Measurements from ENCODE around the gene PTPN4. TPM values are rescaled to one million over a fixed set of nuclear protein-coding genes. Genes with fewer than 3 reads are reported as not detected.
"Not testable (repeated sequence)": the region's sequence is repeated elsewhere in the genome, so short reads cannot be mapped to it uniquely, and the experiment has no call there.

Gene PTPN4
- total RNA-seq, 4 donors from 2014 or later, result 15.0 to 45.2 (median 21.1) TPM

DNA sequence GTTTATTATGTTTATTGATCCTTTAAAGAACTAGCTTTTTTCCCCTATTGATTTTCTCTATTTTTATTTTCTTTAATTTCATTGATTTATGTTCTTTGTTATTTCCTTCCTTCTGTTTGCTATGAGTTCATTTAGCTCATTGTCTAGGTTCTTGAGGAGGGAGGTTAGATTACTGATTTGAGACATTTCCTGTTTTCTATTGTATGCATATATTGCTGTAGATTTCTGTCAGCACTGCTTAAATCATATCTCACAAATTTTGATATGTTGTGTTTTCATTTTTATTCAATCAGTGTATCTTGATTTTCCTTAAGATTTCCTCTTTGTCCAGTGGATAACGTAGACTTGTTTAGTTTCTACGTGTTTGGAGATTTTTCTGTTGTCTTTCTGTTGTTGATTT is 43.4 kb downstream of the PTPN4 start:
- TF ChIP-seq, protein P1, sequence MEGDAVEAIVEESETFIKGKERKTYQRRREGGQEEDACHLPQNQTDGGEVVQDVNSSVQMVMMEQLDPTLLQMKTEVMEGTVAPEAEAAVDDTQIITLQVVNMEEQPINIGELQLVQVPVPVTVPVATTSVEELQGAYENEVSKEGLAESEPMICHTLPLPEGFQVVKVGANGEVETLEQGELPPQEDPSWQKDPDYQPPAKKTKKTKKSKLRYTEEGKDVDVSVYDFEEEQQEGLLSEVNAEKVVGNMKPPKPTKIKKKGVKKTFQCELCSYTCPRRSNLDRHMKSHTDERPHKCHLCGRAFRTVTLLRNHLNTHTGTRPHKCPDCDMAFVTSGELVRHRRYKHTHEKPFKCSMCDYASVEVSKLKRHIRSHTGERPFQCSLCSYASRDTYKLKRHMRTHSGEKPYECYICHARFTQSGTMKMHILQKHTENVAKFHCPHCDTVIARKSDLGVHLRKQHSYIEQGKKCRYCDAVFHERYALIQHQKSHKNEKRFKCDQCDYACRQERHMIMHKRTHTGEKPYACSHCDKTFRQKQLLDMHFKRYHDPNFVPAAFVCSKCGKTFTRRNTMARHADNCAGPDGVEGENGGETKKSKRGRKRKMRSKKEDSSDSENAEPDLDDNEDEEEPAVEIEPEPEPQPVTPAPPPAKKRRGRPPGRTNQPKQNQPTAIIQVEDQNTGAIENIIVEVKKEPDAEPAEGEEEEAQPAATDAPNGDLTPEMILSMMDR (IDR thresholded peaks at IDR 0.05), result no peak
- TF ChIP-seq POLR2A (IDR thresholded peaks at IDR 0.05) (no peak), EP300 (IDR thresholded peaks at IDR 0.05) (no peak)
- 95 to 96% methylated on average over 2 of the region's 2 CpGs for WGBS, 2 donors

DNA sequence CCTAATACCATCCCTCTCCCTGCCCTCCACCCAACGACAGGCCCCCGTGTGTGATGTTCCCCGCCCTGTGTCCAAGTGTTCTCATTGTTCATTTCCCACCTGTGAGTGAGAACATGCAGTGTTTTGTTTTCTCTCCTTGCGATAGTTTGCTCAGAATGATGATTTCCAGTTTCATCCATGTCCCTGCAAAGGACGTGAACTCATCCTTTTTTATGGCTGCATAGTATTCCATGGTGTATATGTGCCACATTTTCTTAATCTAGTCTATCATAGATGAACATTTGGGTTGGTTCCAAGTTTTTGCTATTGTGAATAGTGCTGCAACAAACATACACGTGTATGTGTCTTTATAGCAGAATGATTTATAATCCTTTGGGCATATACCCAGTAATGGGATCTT is 44.7 kb downstream of the PTPN4 start:
- not testable (repeated sequence) for DNase-seq (ENCODE audit: low spot score in 2 of 2); H3K36me3 ChIP-seq; H3K27ac ChIP-seq; H3K4me3 ChIP-seq; H3K9me3 ChIP-seq; H3K4me1 ChIP-seq; H3K27me3 ChIP-seq
- 96 to 97% methylated on average over 6 of the region's 6 CpGs for WGBS, 2 donors

More for the DNA sequence above, 43.4 kb downstream of the PTPN4 start:
- no peaks in the 10 kb centered on the region for H3K4me1 ChIP-seq
- no peaks in the 10 kb centered on the region for H3K27me3 ChIP-seq
- no peak overlapping the region for H3K4me3 ChIP-seq
- DNase-seq (ENCODE audit: low spot score in 2 of 2), result no peak
- H3K36me3 ChIP-seq, result no peaks in the 10 kb centered on the region
- H3K27ac ChIP-seq, result no peak overlapping the region
- H3K9me3 ChIP-seq, result no peaks in the 10 kb centered on the region

DNA sequence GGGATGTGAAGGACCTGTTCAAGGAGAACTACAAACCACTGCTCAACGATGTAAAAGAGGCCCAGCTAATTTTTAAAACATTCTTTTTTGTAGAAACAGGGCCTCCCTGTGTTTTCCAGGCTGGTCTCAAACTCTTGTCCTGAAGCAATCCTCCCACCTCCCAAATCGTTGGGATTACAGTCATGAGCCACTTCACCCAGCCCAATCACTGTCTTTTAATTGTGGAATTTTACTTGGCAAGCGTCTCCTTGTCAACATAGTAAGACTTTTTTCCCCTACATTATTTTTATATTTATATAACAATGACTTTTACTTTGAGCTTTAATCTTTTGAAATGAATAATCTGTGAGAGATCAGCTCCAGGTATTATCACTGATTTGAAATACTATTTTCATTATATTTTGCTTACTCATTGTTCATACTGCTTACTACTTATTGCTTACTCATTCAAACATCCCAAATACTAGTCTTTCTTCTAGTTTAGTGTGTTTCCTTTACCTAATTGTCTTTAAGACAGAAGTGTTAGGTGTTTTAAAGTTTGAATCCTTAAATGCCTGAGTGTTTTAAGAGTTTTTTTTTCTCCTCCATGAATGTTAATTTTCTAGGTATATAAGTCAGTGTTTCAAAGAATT is 48.9 kb downstream of the PTPN4 start:
- no peaks in the 10 kb centered on the region for H3K9me3 ChIP-seq
- H3K36me3 ChIP-seq, result peaks cover 0 to 6% (median 0%) of the 10 kb centered on the region in 3 donors
- H3K4me3 ChIP-seq, result no peak overlapping the region
- no peak for DNase-seq (ENCODE audit: low spot score in 2 of 2)
- 49 to 51% methylated on average over 3 of the region's 3 CpGs for WGBS, 2 donors
- no peaks in the 10 kb centered on the region for H3K27me3 ChIP-seq
- TF ChIP-seq EP300 (IDR thresholded peaks at IDR 0.05), result no peak
- TF ChIP-seq POLR2A (IDR thresholded peaks at IDR 0.05), result no peak
- TF ChIP-seq, protein P1 (IDR thresholded peaks at IDR 0.05), result no peak
- H3K27ac ChIP-seq, result no peak overlapping the region
- H3K4me1 ChIP-seq, result peaks cover 0 to 15% (median 0%) of the 10 kb centered on the region in 4 donors

DNA sequence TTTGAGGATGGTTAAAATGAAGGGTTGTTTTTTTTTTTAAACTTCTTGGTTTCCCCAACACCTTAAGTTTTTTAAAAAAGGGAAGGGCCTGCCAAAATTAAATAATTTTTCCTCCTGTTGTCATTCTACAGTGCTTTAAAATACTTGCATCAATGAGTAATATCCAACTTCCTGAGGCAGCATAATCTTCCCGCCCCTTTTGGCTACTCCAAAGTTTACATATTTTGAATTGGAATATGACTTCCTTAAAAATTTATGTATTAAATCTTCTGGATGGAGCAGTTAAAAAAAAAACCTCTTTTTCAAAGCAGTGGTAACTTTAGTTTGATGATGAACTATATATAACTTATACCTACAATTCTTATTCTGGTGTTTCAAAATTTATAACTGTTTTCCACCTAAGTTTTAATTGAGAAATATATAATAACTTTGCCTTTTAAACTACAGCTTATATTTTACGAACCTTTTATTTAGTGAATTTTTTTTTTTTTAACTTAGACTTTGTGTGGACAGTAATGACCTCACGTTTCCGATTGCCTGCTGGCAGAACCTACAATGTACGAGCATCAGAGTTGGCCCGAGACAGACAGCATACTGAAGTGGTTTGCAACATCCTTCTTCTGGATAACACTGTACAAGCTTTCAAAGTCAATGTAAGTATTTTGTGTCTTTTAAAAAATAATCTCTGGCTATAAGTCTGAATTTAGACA is 49.8 kb downstream of the PTPN4 start:
- Histone ChIP-seq H3K4me3 (no peak overlapping the region), H3K36me3 (peaks cover 0 to 6% (median 0%) of the 10 kb centered on the region in 3 donors), H3K27ac (no peak overlapping the region), H3K9me3 (no peaks in the 10 kb centered on the region), H3K4me1 (peaks cover 0 to 15% (median 0%) of the 10 kb centered on the region in 4 donors), H3K27me3 (no peaks in the 10 kb centered on the region)
- no peak for DNase-seq (ENCODE audit: low spot score in 2 of 2)
- WGBS, 2 donors, result 39 to 50% methylated on average over 6 of the region's 6 CpGs
- TF ChIP-seq POLR2A (IDR thresholded peaks at IDR 0.05) (no peak), EP300 (IDR thresholded peaks at IDR 0.05) (no peak)
- TF ChIP-seq, protein P1 (IDR thresholded peaks at IDR 0.05), result no peak

DNA sequence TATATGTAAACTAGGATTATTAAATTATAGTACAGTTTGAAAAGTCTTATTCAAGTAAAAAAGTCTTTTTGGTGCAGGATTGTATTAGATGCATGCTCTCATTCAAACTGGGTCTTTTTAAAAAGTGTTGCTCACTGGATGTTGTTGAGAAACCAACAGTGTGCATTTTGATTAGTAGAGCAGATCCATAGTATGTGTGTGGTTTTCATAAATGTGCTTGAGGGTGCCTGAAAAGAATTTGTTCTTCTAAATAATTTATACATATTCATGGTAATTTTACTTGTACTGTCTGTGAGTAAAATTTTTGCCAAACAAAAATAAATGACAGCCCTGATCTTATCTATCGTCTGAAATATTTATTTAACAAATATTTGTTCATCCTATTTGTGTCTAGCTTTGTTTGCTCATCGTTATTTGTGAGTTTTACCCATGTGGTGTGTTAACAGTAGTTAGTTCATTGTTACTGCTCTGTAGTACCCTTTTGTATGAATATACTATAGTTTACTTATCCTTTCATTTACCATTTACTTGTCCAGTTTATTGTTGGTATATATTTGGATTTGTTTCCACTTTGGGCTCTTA is 50.4 kb downstream of the PTPN4 start:
- H3K27ac ChIP-seq, result no peak overlapping the region
- H3K36me3 ChIP-seq, result peaks cover 0 to 6% (median 0%) of the 10 kb centered on the region in 3 donors
- TF ChIP-seq POLR2A (IDR thresholded peaks at IDR 0.05) (no peak), EP300 (IDR thresholded peaks at IDR 0.05) (no peak)
- 44 to 56% methylated on average over 2 of the region's 2 CpGs for WGBS, 2 donors
- no peaks in the 10 kb centered on the region for H3K9me3 ChIP-seq
- no peaks in the 10 kb centered on the region for H3K27me3 ChIP-seq
- peaks cover 0 to 15% (median 0%) of the 10 kb centered on the region in 4 donors for H3K4me1 ChIP-seq
- DNase-seq (ENCODE audit: low spot score in 2 of 2), result no peak
- H3K4me3 ChIP-seq, result no peak overlapping the region

DNA sequence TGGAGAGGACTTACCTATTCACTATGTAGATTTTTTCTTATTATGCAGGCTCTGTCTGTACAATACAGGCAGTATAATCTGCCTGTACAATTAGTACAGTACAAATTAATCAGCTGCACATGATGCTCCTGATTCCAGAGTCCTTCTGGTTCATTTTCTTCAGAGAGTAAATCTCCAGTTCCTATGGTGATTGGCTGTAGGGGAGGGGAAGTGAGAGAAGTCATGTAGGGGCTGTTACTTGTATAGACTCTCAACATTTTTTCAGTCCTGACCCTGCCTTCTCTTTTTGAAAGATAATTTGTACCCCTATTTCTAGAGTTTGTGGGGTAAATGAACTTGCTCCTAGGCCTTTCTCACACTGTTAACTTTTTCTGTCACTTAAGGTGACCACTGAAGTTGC is 54.5 kb downstream of the PTPN4 start:
- no peak for DNase-seq (ENCODE audit: low spot score in 2 of 2)
- TF ChIP-seq EP300 (IDR thresholded peaks at IDR 0.05) (no peak), POLR2A (IDR thresholded peaks at IDR 0.05) (no peak)
- TF ChIP-seq, protein P1 (IDR thresholded peaks at IDR 0.05), result no peak
- H3K9me3 ChIP-seq, result peaks cover 0 to 9% (median 0%) of the 10 kb centered on the region in 4 donors
- H3K4me1 ChIP-seq, result peaks cover 0 to 6% (median 0%) of the 10 kb centered on the region in 4 donors
- no peaks in the 10 kb centered on the region for H3K27me3 ChIP-seq
- H3K36me3 ChIP-seq, result peaks cover 0 to 19% (median 0%) of the 10 kb centered on the region in 3 donors
- no peak overlapping the region for H3K27ac ChIP-seq
- H3K4me3 ChIP-seq, result no peak overlapping the region

Measured in tibial nerve (tissue), 4 donors.